ENCODE measurements around the gene SEMA6B.

Gene SEMA6B

GRCh38 chr19:4588291-4588761, 28.8 kb upstream of the SEMA6B start:
- DNase-seq (ENCODE audit: low read depth in 2 of 2) = no peak

DNA sequence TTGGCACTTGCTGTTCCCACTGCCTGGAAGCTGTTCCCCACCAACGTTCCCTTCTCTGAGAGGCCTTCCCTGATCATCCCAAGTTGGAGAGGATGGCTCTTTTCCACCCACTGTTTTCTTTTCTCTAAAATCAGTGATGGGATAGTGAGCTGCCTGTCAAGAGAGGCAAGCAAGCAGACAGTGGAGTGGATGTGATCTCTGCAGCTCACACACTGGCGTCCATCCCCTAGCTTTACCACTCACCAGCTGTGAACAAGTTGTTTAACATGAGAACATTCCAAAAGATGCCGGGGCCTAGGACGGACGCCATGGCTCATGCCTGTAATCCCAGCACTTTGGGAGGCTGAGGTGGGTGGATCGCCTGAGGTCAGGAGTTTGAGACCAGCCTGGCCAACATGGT, 28.0 kb upstream of the SEMA6B start:
- DNase-seq (ENCODE audit: low read depth in 2 of 2) = no peak

GRCh38 chr19:4586691-4587090, 27.2 kb upstream of the SEMA6B start:
- DNase-seq (ENCODE audit: low read depth in 2 of 2) = no peak

GRCh38 chr19:4586245-4586644, 26.8 kb upstream of the SEMA6B start:
- DNase-seq (ENCODE audit: low read depth in 2 of 2) = no peak

DNA sequence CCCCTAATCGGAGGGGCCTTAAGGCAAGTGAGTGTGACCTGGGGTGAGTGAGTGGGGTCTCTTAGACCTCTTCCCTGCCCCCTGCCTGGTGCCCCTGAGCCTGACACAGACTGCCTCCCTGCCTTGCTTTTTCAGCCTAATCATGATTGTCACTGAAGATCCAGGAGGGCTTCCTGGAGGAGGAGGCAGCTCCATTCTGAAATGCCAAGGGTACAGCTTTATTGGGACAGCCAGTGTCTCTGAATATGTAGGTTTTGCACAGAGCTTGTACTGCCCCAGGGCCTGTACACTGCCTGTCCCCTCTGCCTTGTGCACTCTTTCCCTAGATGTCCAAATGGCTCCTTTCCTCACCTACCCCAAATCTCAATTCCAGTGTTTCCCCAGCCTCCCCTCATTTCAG, 26.1 kb upstream of the SEMA6B start:
- DNase-seq (ENCODE audit: low read depth in 2 of 2) = no peak

DNA sequence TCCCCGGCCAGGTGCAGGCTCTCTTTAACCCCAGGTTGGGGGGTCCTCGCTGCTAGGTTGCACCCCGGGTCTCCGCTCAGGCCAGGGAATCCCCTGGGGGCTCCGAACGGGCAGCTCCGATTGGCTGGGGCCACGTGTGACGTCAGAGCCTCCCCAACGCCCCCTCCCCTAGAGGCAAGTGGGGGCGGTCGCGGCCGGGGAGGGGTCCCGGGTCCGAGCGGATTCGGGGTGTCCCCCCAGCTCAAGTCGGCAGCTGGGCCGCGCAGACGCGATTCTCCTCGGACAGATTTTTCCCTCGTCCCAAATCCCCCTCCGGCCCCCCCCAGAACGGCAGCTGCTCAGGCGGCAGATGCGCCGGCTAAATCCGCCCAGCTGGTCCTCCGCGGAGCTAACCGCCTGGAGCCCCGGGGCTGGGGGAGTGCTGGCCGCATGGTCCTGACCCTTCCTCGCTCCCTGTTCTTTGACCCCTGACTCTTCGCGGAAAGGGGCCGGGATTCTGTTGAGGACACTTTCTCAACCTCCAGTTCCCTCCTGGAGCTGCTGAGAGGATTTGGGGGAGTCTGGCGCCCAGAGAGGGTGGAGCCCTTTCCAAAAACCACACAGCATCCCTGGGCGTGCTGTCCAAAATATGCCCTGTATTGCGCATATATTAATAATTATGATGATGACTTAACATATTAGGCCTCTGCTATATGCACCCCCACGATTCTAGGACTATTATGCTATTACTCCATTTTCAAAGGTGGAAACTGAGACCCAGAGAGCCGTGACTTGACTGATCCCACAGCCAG, 25.4 kb upstream of the SEMA6B start:
- DNase-seq (ENCODE audit: low read depth in 2 of 2) = no peak

DNA sequence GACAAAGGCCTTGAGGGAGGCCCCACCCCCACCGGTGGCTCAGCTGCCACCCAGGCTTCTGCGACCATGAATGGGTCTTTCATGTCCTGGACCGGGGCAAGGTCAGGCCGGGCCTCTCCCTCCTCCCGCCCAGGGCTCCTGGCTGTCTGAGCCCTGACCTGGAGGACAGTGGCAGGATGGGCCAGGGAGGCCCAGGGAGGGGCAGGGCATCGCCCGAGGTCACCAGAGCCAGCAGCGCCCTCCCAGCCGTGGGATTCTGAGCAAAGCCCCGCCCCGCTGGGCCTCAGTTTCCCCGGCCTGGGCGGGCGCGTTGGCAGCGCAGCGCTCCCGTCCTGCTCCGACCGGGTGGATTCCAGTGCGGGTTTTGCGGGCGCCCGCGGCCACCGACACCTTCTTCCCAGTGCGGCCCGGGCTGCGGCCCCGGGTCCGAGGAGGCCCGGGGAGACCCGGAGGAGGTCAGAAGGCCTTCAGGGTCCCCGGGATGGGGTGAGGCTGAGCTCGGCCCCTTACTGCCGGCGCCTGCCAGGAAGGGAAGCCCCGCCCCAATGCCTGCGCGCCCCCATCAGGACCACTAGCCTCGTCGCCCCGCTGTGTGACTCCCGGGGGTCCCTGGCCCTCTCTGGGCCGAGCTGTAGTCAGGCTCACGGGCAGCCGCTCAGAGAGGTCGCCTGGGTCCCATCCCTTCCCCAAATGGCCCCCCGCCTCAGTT, 24.6 kb upstream of the SEMA6B start:
- no peak for DNase-seq (ENCODE audit: low read depth in 2 of 2)

- DNase-seq (ENCODE audit: low read depth in 2 of 2) = no peak
Measured at GRCh38 chr19:4582980-4583842, 23.7 kb upstream of the SEMA6B start.

DNA sequence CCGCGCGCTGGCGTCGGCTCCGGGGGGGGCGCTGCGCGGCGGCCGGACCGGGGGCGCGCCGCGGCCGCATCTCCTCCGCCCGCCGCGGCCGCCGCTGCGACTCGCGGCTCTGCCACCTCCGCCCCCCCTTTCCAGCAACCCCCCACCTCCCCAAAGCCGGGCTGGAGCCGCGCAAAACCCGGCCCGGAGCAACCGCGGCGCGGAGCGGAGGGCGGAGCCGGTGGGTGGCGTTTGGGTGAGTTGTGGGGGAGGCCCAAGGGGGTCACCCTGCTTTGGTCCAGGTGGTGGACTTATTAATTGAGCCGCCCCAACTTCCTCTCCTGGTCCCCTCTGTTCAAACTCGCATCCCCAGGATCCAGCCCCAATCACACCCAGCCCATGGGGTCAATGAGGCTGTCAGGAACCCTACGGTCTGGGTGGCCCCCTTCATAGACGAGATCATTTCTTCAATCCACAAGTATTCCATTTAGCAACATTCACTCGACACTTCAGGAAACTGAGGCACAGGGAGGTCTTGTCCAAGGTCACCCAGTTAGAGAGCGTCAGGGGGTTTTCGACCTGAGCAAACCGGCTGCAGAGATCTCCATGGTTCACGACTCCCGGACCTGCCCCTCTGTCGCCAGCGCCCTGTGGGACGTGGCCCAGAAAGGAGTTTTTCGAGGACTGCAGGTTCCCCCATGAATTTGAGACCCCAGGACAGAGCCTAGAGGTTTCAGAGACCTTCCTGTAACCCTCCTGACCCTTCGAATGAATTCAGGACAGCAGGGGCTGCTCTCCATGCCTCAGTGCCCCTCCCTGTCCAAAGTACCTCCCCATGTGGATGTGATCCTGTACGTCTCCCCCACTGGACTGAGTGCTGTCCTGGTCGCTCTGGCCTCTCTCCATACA, 22.4 kb upstream of the SEMA6B start:
- no peak for DNase-seq (ENCODE audit: low read depth in 2 of 2)

DNA sequence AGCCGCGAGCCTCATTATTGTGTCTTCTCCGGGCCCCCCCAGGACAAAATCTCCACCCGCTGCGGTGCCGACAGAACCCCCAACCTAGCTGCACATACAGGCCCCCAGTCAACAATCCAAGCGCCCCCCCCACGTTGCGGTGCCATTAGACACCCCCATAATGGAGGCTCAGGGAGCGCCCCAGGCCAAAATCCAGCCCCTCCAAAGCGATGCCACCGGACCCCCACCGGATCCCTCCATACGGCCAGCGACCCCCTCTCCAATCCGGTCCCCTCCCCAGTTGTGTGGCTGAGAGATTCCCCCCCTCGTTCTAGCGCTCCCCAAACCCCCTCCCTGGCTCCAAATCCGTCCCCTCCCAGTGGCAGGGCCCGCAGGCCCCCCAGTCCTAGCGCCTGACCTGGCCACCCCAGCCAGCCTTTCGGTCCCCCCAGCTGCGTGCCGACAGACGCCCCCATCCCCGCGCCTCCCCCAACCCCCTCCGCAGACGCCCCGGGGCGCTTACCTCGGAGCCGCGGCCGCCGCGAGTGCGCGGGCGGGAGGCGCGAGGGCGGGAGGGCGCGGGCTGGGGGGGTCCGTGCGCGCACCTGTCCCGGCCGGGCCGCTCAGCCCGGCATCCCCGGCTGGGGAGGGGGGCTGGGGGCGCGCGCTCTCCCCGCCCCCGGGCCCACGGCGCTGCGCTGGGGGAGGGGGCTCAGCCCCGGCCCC, 21.6 kb upstream of the SEMA6B start:
- DNase-seq (ENCODE audit: low read depth in 2 of 2) = no peak

GRCh38 chr19:4580021-4580901, 20.8 kb upstream of the SEMA6B start:
- DNase-seq (ENCODE audit: low read depth in 2 of 2) = no peak

GRCh38 chr19:4579389-4579788, 19.9 kb upstream of the SEMA6B start:
- DNase-seq (ENCODE audit: low read depth in 2 of 2) = no peak

GRCh38 chr19:4578552-4579248, 19.2 kb upstream of the SEMA6B start:
- no peak for DNase-seq (ENCODE audit: low read depth in 2 of 2)

- no peak for DNase-seq (ENCODE audit: low read depth in 2 of 2)
Measured at GRCh38 chr19:4577020-4577782, 17.7 kb upstream of the SEMA6B start.

GRCh38 chr19:4576016-4576933, 16.8 kb upstream of the SEMA6B start:
- peak; percentile 28 to 29 for DNase-seq (ENCODE audit: low read depth in 2 of 2)

- no peak for DNase-seq (ENCODE audit: low read depth in 2 of 2)
Measured at GRCh38 chr19:4575267-4576015, 16.0 kb upstream of the SEMA6B start.

Measured in stimulated activated CD8-positive, alpha-beta memory T cell treated with anti-CD3 and anti-CD28 coated beads, Interleukin-7, amount 100 ng/mL, for 4 hours (primary cell).